Activated CD8-positive, alpha-beta memory T cell treated with anti-CD3 and anti-CD28 coated beads for 48 hours (primary cell): ENCODE data around the gene F8.
A peak's percentile ranks its signal among the peaks of the same experiment; 100 is the strongest.
"Not testable (repeated sequence)": the region's sequence is repeated elsewhere in the genome, so short reads cannot be mapped to it uniquely, and the experiment has no call there.

Source experiments
- DNase-seq, 3 experiments: peaks; one replicate each; pipeline ENCODE4 v3.0.0-alpha.2; 2020; ENCODE audit warnings: low read depth in 2 of 3, low spot score in 2 of 3

F8 gene

DNA sequence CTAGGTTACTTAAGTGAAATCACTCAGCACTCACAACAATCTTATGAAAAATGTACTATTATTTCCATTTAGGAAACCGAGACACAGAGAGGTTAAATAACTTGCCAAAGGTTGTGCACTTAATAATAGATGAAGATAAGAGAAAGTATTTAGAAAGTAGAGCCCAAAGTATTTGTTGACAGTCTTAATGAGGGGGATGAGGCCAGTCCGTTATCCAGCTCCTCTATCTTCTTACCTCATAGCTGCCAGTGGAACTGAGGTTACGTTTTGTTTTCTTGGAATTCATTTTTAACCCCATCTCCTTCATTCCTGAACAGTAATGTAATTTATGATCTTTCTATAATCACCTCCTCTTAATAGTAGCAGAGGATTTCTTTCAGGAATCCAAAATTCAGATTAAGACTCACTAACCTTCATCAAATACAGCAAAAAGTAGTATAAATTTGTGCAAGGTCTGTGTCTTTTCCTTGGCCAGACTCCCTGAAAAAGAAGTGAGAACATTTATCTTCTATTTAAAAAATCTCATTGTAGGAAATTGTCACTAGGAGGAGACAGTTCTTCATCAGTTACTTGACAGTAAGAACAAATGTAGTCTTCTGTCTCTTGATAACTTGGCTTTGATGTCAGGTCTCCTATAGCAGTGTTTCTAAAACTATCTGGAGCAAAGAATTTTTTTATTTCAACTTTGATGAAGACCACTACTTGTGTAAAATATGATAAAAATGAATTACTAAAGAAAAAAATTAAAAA, 35.5 kb downstream of the F8 start:
- no peak for DNase-seq

- no peak for DNase-seq
These were observed 41.5 kb downstream of the F8 start for GRCh38 chrX:154981116-154981411.

- DNase-seq = peak; percentile 30 to 51 (median 44)
These were observed 42.0 kb downstream of the F8 start for GRCh38 chrX:154980330-154981115.

DNA sequence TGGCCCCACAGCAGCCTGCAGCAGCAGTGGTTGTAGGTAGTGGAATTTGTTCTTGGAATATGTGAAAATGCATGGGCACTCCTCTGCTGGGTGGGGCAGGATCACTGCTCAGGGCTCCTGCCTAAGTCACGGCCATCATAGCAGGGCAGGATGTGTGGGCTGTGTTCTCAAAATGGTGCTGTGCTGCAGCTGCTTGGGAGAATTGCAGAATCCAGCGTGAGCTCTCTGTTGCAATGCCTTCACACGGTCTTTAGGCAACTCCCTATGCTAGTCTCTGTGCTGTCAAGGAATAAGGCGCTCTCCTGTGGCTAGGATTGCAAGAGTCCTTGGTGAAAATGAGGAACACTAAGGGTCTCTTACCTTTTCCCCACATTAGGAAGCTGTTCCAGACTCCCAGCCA, 42.9 kb downstream of the F8 start:
- DNase-seq = no peak

DNA sequence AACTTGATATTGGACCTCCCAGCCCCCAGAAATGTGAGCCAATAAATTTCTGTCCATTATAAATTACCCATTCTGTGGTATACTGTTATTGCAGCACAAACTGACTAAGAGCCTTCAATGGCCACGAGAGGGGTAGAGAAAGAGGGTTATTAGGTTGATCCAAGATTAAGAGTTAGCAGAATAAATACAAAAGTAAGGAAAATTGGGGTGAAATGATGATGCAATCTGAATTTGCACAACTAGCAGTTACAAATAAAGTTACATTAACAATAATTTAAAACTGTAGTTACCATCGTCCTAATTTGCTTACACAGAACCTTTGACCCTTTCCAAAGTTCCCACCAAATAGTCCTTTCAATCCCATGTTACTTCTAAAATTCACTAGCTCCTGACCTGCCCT, 54.2 kb downstream of the F8 start:
- no peak for DNase-seq

DNA sequence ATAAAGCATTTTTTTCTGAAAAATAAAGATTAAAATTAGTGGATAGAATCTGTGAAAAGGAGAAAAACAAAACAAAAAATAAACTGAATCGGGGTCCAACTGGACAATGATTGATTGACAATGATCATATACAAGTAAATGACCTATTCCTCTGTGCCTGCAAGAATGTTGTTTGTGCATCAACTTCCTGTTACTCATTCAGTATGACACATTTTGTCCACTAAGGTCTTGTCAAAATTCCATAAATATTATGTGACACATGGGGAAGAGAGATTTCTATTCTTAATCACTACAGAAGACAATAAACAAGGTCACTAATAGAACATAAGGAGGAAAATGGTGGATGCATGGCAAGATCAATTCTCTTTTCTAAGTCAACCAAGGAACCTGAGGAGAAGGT, 54.9 kb downstream of the F8 start:
- no peak for DNase-seq

DNA sequence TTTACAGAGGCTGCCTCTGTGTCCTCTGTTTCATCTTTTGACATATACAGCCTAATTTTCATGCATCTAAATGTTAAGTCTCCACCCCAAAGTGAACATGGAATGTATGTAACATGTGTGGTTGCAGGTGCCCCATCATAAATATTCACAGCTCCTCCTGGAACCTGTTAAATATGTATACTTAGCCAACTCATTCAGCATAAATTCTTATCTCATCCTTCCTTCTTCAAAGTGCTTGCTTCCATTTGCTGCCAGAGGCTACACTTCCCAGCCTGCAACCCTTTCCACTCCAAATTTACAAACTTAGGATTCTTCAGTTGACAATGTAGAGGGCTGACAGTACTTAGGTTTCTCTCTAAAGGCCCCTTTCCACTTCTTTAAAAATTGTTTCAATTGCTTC, 60.6 kb downstream of the F8 start:
- DNase-seq = no peak

DNA sequence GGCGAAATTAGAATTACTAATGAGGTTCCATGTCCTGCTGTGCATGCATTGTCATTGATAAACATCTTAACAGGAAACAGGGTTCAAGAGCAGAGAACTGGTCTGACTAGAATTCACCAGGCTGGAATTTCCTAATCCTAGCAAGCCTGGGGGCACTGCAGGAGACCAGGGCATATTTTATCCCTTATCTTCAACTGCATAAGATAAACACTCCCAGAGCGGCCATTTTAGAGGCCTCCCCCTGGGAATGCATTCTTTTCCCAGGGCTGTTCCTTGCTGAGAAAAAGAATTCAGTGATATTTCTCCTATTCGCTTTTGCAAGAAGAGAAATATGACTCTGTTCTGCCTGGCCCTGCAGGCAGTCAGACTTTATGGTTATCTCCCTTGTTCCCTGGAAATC, 66.7 kb downstream of the F8 start:
- not testable (repeated sequence) for DNase-seq

DNA sequence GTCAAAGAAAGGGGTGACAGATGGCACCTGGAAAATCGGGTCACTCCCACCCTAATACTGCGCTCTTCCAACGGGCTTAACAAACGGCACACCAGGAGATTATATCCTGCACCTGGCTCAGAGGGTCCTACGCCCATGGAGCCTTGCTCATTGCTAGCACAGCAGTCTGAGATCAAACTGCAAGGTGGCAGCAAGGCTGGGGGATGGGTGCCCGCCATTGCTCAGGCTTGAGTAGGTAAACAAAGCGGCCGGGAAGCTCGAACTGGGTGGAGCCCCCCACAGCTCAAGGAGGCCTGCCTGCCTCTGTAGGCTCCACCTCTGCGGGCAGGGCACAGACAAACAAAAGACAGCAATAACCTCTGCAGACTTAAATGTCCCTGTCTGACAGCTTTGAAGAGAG, 83.3 kb downstream of the F8 start:
- not testable (repeated sequence) for DNase-seq

GRCh38 chrX:154924771-154925170, 97.8 kb downstream of the F8 start:
- DNase-seq = not testable (repeated sequence)

DNA sequence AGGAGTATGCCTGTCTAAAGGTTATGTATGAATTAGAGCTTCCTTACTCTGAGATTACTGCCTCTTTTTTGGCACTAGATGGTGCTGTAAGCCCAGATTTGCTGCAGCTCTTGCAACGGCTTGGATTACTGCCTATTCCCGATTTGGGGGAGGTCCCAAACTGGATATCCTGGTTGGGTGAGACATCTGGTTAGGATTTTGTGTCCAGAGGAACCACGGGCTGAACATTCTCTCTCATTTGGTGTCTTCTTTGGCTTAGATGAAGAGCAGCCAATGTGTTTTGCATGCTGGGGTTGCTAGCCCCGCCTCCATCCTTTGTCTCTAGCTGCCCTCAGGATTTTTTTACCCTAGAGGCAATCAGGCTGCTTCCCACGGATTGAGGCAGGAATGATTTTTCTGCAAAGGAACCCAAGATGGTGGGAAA, 104.5 kb downstream of the F8 start:
- peak in 1 of 3 experiments; percentile 9 for DNase-seq

GRCh38 chrX:154914052-154914451, 108.5 kb downstream of the F8 start:
- DNase-seq = no peak

DNA sequence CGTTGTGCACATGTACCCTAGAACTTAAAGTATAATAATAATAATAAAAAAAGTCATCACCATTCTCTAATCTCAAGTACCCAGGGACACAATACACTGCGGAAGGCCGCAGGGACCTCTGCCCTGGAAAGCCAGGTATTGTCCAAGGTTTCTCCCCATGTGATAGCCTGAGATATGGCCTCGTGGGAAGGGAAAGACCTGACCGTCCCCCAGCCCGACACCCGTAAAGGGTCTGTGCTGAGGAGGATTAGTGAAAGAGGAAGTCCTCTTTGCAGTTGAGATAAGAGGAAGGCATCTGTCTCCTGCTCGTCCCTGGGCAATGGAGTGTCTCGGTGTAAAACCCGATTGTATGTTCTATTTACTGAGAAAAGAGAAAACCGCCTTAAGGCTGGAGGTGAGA, 112.0 kb downstream of the F8 start:
- DNase-seq = not testable (repeated sequence)

DNA sequence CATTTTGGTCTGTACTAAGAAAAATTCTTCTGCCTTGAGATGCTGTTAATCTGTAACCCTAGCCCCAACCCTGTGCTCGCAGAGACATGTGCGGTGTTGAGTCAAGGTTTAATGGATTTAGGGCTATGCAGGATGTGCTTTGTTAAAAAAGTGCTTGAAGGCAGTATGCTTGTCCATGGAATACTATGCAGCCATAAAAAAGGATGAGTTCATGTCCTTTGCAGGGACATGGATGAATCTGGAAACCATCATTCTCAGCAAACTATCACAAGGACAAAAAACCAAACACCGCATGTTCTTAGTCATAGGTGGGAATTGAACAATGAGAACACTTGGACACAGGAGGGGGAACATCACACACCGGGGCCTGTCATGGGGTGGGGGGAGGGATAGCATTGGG, 112.5 kb downstream of the F8 start:
- not testable (repeated sequence) for DNase-seq

DNA sequence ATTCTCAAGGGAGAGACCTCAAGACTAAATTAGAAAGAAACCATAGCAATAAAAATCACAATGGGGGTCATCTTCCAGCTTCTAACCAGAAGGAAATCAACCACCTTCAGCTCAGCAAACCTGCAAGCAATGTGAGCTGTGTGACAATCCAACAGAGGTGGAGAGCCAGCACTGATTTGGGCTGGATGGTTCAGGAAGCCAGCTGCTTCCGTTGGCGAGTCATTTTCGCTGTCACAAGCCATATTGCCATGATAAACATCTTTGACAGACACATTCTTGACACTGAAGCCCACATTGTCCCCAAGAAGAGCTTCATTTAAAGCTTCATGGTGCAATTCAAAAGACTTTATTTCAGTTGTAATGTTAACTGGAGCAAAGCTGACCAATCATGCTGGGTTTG, 113.7 kb downstream of the F8 start:
- no peak for DNase-seq

GRCh38 chrX:154902408-154902807, 120.1 kb downstream of the F8 start:
- no peak for DNase-seq

- no peak for DNase-seq
These were observed 122.2 kb downstream of the F8 start for GRCh38 chrX:154900323-154900722.

DNA sequence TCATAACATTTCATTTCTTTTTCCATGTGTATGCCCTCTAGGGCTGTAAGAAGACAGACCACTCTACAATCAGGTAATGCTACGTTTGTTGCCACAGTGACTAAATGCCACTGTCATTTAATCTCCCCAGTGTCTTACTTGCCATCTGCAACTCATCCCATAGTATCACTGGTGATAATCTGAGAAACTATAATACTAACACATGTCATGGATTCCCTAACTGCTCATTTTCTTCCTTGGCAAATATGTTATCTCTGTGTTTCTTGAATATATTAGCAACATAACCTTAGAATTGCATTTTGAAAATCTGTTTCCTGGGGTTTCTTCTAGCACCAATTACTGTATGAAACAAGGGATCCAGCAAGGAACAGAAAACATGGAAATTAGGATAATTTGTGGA, 130.2 kb downstream of the F8 start:
- DNase-seq = no peak

DNA sequence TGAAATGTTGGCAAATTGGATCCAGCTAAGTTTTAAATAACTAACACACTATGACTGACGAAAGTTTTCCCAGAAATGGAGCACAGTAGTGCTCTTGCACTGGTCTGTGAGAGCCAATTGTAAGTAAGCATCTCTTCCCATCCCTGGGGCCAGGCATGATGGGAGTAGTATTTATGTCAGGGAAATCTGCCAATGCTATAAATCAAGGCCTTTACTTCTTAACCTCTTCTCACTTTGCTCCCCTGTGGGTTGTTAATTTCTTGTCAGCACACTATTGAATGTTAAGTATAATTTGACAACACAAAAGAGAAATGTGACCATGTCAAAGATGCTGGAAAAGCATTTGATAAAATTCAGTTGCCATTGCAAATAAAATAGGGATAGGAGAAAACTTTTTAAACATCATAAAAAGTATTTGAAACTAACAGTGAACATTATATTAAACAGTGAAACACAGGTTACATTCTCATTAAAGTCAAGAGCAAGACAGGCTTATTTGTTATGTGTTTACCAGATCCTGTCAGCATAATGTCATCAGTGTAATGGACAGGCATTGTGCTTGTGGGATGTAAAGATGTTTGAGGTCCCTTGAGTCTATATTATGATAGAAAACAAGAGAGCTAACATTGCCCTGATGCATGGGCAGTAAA, 131.4 kb downstream of the F8 start:
- no peak for DNase-seq

DNA sequence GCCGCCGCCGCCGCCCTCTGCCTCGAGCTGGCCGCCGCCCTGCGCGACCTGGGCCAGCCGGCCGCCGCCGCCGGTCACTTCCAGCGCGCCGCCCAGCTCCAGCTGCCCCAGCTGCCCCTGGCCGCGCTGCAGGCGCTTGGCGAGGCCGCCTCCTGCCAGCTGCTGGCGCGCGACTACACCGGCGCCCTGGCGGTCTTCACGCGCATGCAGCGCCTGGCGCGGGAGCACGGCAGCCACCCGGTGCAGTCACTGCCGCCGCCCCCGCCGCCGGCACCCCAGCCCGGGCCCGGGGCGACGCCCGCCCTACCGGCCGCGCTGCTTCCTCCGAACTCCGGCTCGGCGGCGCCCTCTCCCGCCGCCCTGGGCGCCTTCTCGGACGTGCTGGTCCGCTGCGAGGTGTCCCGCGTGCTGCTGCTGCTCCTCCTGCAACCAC, 135.7 kb downstream of the F8 start:
- DNase-seq = not testable (repeated sequence)

DNA sequence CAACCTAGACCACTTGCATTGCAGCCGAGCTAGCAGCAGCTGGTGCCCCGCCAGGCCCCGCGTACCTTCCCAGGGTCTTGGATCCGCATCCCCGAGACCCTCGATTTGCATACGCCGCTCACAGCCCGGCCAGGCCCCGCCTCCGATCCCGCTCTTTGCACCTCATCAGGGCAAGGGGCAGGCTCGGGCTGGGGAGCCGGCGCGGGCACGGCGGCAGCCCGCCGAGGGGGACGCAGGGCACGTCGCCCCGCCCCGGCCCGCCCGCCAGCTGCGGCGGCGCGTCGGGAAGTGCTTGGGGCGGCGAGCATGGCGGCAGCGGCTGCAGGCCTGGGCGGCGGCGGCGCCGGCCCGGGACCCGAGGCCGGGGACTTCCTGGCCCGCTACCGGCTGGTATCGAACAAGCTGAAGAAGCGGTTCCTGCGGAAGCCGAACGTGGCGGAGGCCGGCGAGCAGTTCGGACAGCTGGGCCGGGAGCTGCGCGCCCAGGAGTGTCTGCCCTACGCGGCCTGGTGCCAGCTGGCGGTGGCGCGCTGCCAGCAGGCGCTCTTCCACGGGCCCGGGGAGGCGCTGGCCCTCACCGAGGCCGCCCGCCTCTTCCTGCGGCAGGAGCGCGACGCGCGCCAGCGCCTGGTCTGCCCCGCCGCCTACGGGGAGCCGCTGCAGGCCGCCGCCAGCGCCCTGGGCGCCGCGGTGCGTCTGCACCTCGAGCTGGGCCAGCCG, 136.3 kb downstream of the F8 start, which contains the start of gene F8A1:
F8A1 (plus strand) TSS at position 287 of the 720 bp plus-strand sequence; CDS start at position 307, 20 bp downstream.
- peak in 2 of 3 experiments; percentile 4 to 7 for DNase-seq
